A549 (cell line): ENCODE results near the gene ARL4D. TPM values are rescaled to one million over a fixed set of nuclear protein-coding genes. Genes with fewer than 3 reads are reported as not detected.

ENCODE experiments used
- ATAC-seq, 2 experiments: fragments of 200-7000 bp in 1 of 2; fragments of >200 bp in 1 of 2; cut with Nextera tagmentation in 1 of 2; cut with Tn5 transposase in 1 of 2; 3 replicates each; pipeline versions ENCODE4 v1.8.0 to v1.9.1; 2018 to 2020; ENCODE audit warnings: mild to moderate bottlenecking in 1 of 2, moderate library complexity in 1 of 2
- CTCF ChIA-PET: fragments of 300-600 bp; sonication (Branson Sonifier 250); formaldehyde crosslinking; extraction: SDS; loops from one replicate; lab custom pipeline; 2021; ENCODE audit warnings: antibody characterized with exemption, inconsistent platforms; lab: Yijun Ruan, JAX
- POLR2A ChIA-PET: fragments of 350-600 bp; formaldehyde crosslinking; extraction: SDS; loops from one replicate; lab custom pipeline; 2021; ENCODE audit warnings: antibody characterized with exemption, inconsistent platforms; lab: Yijun Ruan, JAX
- DNase-seq, 2 experiments: peaks; one replicate each; pipeline versions ENCODE4 v3.0.0 to v3.0.0-alpha.2; 2011 to 2016; ENCODE audit warnings: low read depth in 1 of 2, low spot score in 1 of 2
- FAIRE-seq: peaks from 2 replicates; lab custom pipeline; 2011; peaks lifted over from hg19 to GRCh38; lab: Jason Lieb, UNC
- H3K27ac ChIP-seq, 2 experiments: fragments of >200 bp; sonication (Bioruptor Twin); formaldehyde crosslinking; 3 replicates each; pipeline ENCODE4 v1.5.1; 2016 to 2017
- H3K4me1 ChIP-seq: fragments of >200 bp; sonication (Bioruptor Twin); formaldehyde crosslinking; 3 replicates; pipeline ENCODE4 v1.6.1; 2016
- H3K4me2 ChIP-seq: fragments of >200 bp; sonication (Bioruptor Twin); formaldehyde crosslinking; 3 replicates; pipeline ENCODE4 v1.6.1; 2016
- H3K4me3 ChIP-seq: fragments of >200 bp; sonication (Bioruptor Twin); formaldehyde crosslinking; 3 replicates; pipeline ENCODE4 v1.5.1; 2016
- H3K9me3 ChIP-seq: fragments of >200 bp; sonication (Bioruptor Twin); formaldehyde crosslinking; 3 replicates; pipeline ENCODE4 v1.6.1; 2016
- BCL3 ChIP-seq: fragments of >200 bp; sonication (Bioruptor Twin); formaldehyde crosslinking; IDR thresholded peaks from 3 replicates; pipeline ENCODE4 v1.6.1; 2016
- CBX2 ChIP-seq: fragments of 200-600 bp; sonication (generic); IDR thresholded peaks from 2 replicates; pipeline ENCODE4 v1.6.1; 2016; ENCODE audit warnings: low read depth, mild to moderate bottlenecking, borderline replicate concordance
- EP300 ChIP-seq, 2 experiments: fragments of >200 bp; sonication (Bioruptor Twin); formaldehyde crosslinking; IDR thresholded peaks; 2 replicates in 1 of 2; 3 replicates in 1 of 2; pipeline ENCODE4 v1.6.1; 2016 to 2017
- FOSL2 ChIP-seq, 2 experiments: fragments of 450-650 bp in 1 of 2; fragments of >200 bp in 1 of 2; sonication (Bioruptor Twin) in 1 of 2; formaldehyde crosslinking; IDR thresholded peaks; 2 replicates each; pipeline versions ENCODE4 v1.5.0 to v1.6.1; 2016 to 2020; ENCODE audit warnings: mild to moderate bottlenecking in 1 of 2, moderate library complexity in 1 of 2
- HES2 ChIP-seq: fragments of >200 bp; sonication (Bioruptor Twin); formaldehyde crosslinking; IDR thresholded peaks from 2 replicates; pipeline ENCODE4 v1.6.1; 2016
- HOXB5 ChIP-seq: fragments of 250-450 bp; sonication (Bioruptor Pico); IDR thresholded peaks from 2 replicates; pipeline ENCODE4 v1.5.0; 2020; ENCODE audit warnings: mild to moderate bottlenecking, moderate library complexity
- JUNB ChIP-seq: fragments of >200 bp; sonication (Bioruptor Twin); formaldehyde crosslinking; IDR thresholded peaks from 2 replicates; pipeline ENCODE4 v1.6.1; 2016
- MAFK ChIP-seq: fragments of 450-650 bp; IDR thresholded peaks from 2 replicates; pipeline ENCODE4 v1.6.1; 2014; ENCODE audit not compliant: partially characterized antibody
- MAX ChIP-seq: IDR thresholded peaks from 2 replicates; pipeline ENCODE4 v1.6.1; 2012
- PBX3 ChIP-seq: IDR thresholded peaks from 2 replicates; pipeline ENCODE4 v1.6.1; 2012
- POLR2A ChIP-seq: IDR thresholded peaks from 2 replicates; pipeline ENCODE4 v1.6.1; 2012; ENCODE audit warnings: mild to moderate bottlenecking, low read length
- RAD21 ChIP-seq, 2 experiments: fragments of >200 bp in 1 of 2; sonication (Bioruptor Twin) in 1 of 2; formaldehyde crosslinking in 1 of 2; IDR thresholded peaks in 1 of 2; conservative IDR thresholded peaks in 1 of 2; 2 replicates in 1 of 2; 3 replicates in 1 of 2; pipeline ENCODE4 v1.6.1; 2012 to 2018; ENCODE audit warnings: inconsistent platforms in 1 of 2
- USF2 ChIP-seq: fragments of 450-650 bp; IDR thresholded peaks from 2 replicates; pipeline ENCODE4 v1.6.1; 2014; ENCODE audit warnings: antibody characterized with exemption
- WGBS: methylation state at CpG from one replicate; pipeline ENCODE4 v1.1.6; 2017; ENCODE audit errors: missing lambda C conversion rate; 5-methylcytosine and 5-hydroxymethylcytosine counted together
- polyA plus RNA-seq, 4 experiments: library from polyadenylated mRNA; depleted of rRNA in 3 of 4; stranded (reverse); fragments of >200 nt; fragmentation: RNase III in 1 of 4; extraction: RNeasy Plus Mini Kit Qiagen cat#74134 plus additional on column Dnase treatment in 1 of 4; gene quantifications; 2 replicates in 3 of 4; 3 replicates in 1 of 4; pipeline ENCODE4 v1.2.3, GENCODE V29; 2011 to 2017

Gene ARL4D
- polyA plus RNA-seq, 2 of the 4 experiments (the other 2 are of a cell fraction), result 11.7 to 21.0 TPM

GRCh38 chr17:43354371-43354770, 44.4 kb upstream of the ARL4D start:
- Histone ChIP-seq H3K4me3 (no peak overlapping the region), H3K27ac (no peak overlapping the region), H3K4me2 (no peak overlapping the region), H3K4me1 (peaks cover 17% of the 10 kb centered on the region), H3K9me3 (peaks cover 24% of the 10 kb centered on the region)
- ATAC-seq (no peak), DNase-seq (no peak), FAIRE-seq (no peak)
- no peak for TF ChIP-seq FOSL2 (IDR thresholded peaks at IDR 0.05)
- TF ChIP-seq FOSL2 (CRISPR knock-in tag; IDR thresholded peaks at IDR 0.05), result no peak
- TF ChIP-seq POLR2A, result no peak
- TF ChIP-seq PBX3, result no peak
- TF ChIP-seq USF2, result no peak
- WGBS, result 95% methylated on average over 2 of the region's 2 CpGs
- ChIA-PET CTCF (interaction anchor here (0.9 to 13.8 kb wide), 4 partner anchors 10 to 129 kb away, joined by 3 to 178 read pairs (median 3); partner anchors contain the start of gene DHX8), POLR2A (no interaction called here)

GRCh38 chr17:43356450-43356849, 42.3 kb upstream of the ARL4D start:
- peak overlapping the region in 1 of 2 experiments; percentile 68; a peak in 3 of 6 replicates for H3K27ac ChIP-seq
- ATAC-seq (no peak), FAIRE-seq (no peak), DNase-seq (no peak)
- no peak for TF ChIP-seq BCL3
- POLR2A ChIA-PET, result interaction anchor here (2.8 kb wide), 1 partner anchor 12 kb away, joined by 39 read pairs; no protein-coding TSS in a partner anchor
- peak overlapping the region; percentile 56 for H3K4me2 ChIP-seq
- WGBS, result 88% methylated on average over 5 of the region's 5 CpGs
- peaks cover 3% of the 10 kb centered on the region; the same call in 2 of the 3 replicates for H3K9me3 ChIP-seq
- CTCF ChIA-PET, result interaction anchor here (0.7 to 8.9 kb wide), 9 partner anchors 10 to 127 kb away, joined by 3 to 89 read pairs (median 5); partner anchors contain the start of gene DHX8
- peaks cover 23% of the 10 kb centered on the region for H3K4me1 ChIP-seq
- no peak overlapping the region for H3K4me3 ChIP-seq

- peak; percentile 4 to 9; a peak in 3 of 6 replicates for ATAC-seq
- H3K9me3 ChIP-seq, result no peaks in the 10 kb centered on the region
- TF ChIP-seq HOXB5 (CRISPR knock-in tag) (peak; percentile 64; the same call in 1 of the 2 replicates), CBX2 (no peak), HES2 (no peak), MAX (0 out of 2 replicates have a peak, but pooled peaks have one; percentile 21), FOSL2 (IDR thresholded peaks at IDR 0.05) (no peak), FOSL2 (CRISPR knock-in tag; IDR thresholded peaks at IDR 0.05) (peak; percentile 63), EP300 (IDR thresholded peaks at IDR 0.05) (no peak), MAFK (peak; percentile 28), RAD21 (conservative IDR thresholded peaks at IDR 0.05 in 1 of 2, IDR thresholded peaks at IDR 0.05 in 1 of 2) (no peak), JUNB (no peak)
- TF ChIP-seq, all 56 proteins: peak for 4
- POLR2A ChIA-PET, result interaction anchor here (0.6 to 2.8 kb wide), 2 partner anchors 11 to 693 kb away, joined by 3 to 39 read pairs; no protein-coding TSS in a partner anchor
- CTCF ChIA-PET, result interaction anchor here (0.9 to 8.9 kb wide), 8 partner anchors 10 to 127 kb away, joined by 3 to 89 read pairs (median 5); partner anchors contain the start of gene DHX8
- DNase-seq, result peak; percentile 47 to 79
- Histone ChIP-seq H3K4me2 (peak overlapping the region; percentile 56), H3K4me3 (no peak overlapping the region), H3K4me1 (peaks cover 23% of the 10 kb centered on the region), H3K27ac (peak overlapping the region in 1 of 2 experiments; percentile 68; a peak in 3 of 6 replicates)
- WGBS, result 39% methylated on average over 4 of the region's 4 CpGs
- no peak for FAIRE-seq
These were observed 41.8 kb upstream of the ARL4D start for GRCh38 chr17:43356999-43357398.
